Measurements from ENCODE around the gene KCNK3. TPM values are rescaled to one million over a fixed set of nuclear protein-coding genes. Genes with fewer than 3 reads are reported as not detected.
"Not testable (repeated sequence)": the region's sequence is repeated elsewhere in the genome, so short reads cannot be mapped to it uniquely, and the experiment has no call there.

KCNK3 gene
- total and polyA plus RNA-seq, 5 donors, result 25.6 to 36.6 (median 28.8) TPM

- H3K27ac ChIP-seq (ENCODE audit: low read length), result no peak overlapping the region
- no peaks in the 10 kb centered on the region for H3K27me3 ChIP-seq (ENCODE audit: control insufficient read depth, insufficient read depth)
- intact Hi-C loops (cut with DNase I), result no loop called here
- 91% methylated on average over 5 of the region's 5 CpGs for WGBS
- H3K4me1 ChIP-seq (ENCODE audit: control insufficient read depth, insufficient read depth, low read length), result peaks cover 7% of the 10 kb centered on the region
- no peaks in the 10 kb centered on the region for H3K9me3 ChIP-seq (ENCODE audit: control insufficient read depth, low read length)
- H3K4me3 ChIP-seq (ENCODE audit: low read length), result no peak overlapping the region
- DNase-seq (no peak), ATAC-seq (no peak)
These were observed 67.3 kb downstream of the KCNK3 start for GRCh38 chr2:26759845-26760244.

GRCh38 chr2:26760991-26761390 is 68.5 kb downstream of the KCNK3 start:
- H3K27ac ChIP-seq (ENCODE audit: low read length); DNase-seq; ATAC-seq; H3K27me3 ChIP-seq (ENCODE audit: control insufficient read depth, insufficient read depth); intact Hi-C loops (cut with DNase I); H3K4me3 ChIP-seq (ENCODE audit: low read length); H3K9me3 ChIP-seq (ENCODE audit: control insufficient read depth, low read length): not testable (repeated sequence)
- WGBS, result 67% methylated on average over 10 of the region's 10 CpGs
- peaks cover 13% of the 10 kb centered on the region for H3K4me1 ChIP-seq (ENCODE audit: control insufficient read depth, insufficient read depth, low read length)

- peaks cover 15% of the 10 kb centered on the region for H3K4me1 ChIP-seq (ENCODE audit: control insufficient read depth, insufficient read depth, low read length)
These were observed 70.5 kb downstream of the KCNK3 start for GRCh38 chr2:26763019-26763418.

GRCh38 chr2:26764078-26764887 is 71.8 kb downstream of the KCNK3 start, which contains the start of gene SLC35F6:
TSS of gene SLC35F6 (plus strand) at chr2:26764284. CDS start at chr2:26764350, 66 bp downstream.
- peak; percentile 95 to 96 for ATAC-seq
- WGBS, result 1% methylated on average over 68 of the region's 68 CpGs
- DNase-seq, result peak; percentile 86 to 96 (median 95)
- Histone ChIP-seq H3K4me3 (ENCODE audit: low read length) (peak within 1 kb of the TSS; percentile 72), H3K9me3 (ENCODE audit: control insufficient read depth, low read length) (no peaks in the 10 kb centered on the region), H3K27ac (ENCODE audit: low read length) (peak within 1 kb of the TSS; percentile 82), H3K4me1 (ENCODE audit: control insufficient read depth, insufficient read depth, low read length) (peaks cover 16% of the 10 kb centered on the region), H3K27me3 (ENCODE audit: control insufficient read depth, insufficient read depth) (no peaks in the 10 kb centered on the region)
- intact Hi-C loops (cut with DNase I), result no loop called here

More at GRCh38 chr2:26763019-26763418, 70.5 kb downstream of the KCNK3 start:
- ATAC-seq (no peak), DNase-seq (no peak)
- Histone ChIP-seq H3K9me3 (ENCODE audit: control insufficient read depth, low read length) (no peaks in the 10 kb centered on the region), H3K27me3 (ENCODE audit: control insufficient read depth, insufficient read depth) (no peaks in the 10 kb centered on the region), H3K27ac (ENCODE audit: low read length) (no peak overlapping the region), H3K4me3 (ENCODE audit: low read length) (no peak overlapping the region)
- WGBS, result 94% methylated on average over 10 of the region's 10 CpGs
- intact Hi-C loops (cut with DNase I), result no loop called here

GRCh38 chr2:26764906-26765305 is 72.4 kb downstream of the KCNK3 start:
- H3K27me3 ChIP-seq (ENCODE audit: control insufficient read depth, insufficient read depth), result no peaks in the 10 kb centered on the region
- H3K4me3 ChIP-seq (ENCODE audit: low read length), result peak overlapping the region; percentile 72
- H3K9me3 ChIP-seq (ENCODE audit: control insufficient read depth, low read length), result no peaks in the 10 kb centered on the region
- peaks cover 19% of the 10 kb centered on the region for H3K4me1 ChIP-seq (ENCODE audit: control insufficient read depth, insufficient read depth, low read length)
- peak overlapping the region; percentile 82 for H3K27ac ChIP-seq (ENCODE audit: low read length)
- no peak for ATAC-seq
- no peak for DNase-seq
- 28% methylated on average over 3 of the region's 3 CpGs for WGBS
- intact Hi-C loops (cut with DNase I), result no loop called here

- intact Hi-C loops (cut with DNase I), result no loop called here
These were observed 73.1 kb downstream of the KCNK3 start for GRCh38 chr2:26765475-26766200.

GRCh38 chr2:26767129-26767528 is 74.6 kb downstream of the KCNK3 start:
- no peak overlapping the region for H3K4me3 ChIP-seq (ENCODE audit: low read length)
- H3K27me3 ChIP-seq (ENCODE audit: control insufficient read depth, insufficient read depth), result no peaks in the 10 kb centered on the region
- no peak for DNase-seq
- ATAC-seq, result no peak
- WGBS, result 71% methylated on average over 5 of the region's 5 CpGs
- H3K4me1 ChIP-seq (ENCODE audit: control insufficient read depth, insufficient read depth, low read length), result peaks cover 33% of the 10 kb centered on the region
- intact Hi-C loops (cut with DNase I), result no loop called here
- no peak overlapping the region for H3K27ac ChIP-seq (ENCODE audit: low read length)
- no peaks in the 10 kb centered on the region for H3K9me3 ChIP-seq (ENCODE audit: control insufficient read depth, low read length)

More at GRCh38 chr2:26765475-26766200, 73.1 kb downstream of the KCNK3 start:
- no peak overlapping the region for H3K27ac ChIP-seq (ENCODE audit: low read length)
- DNase-seq (no peak), ATAC-seq (no peak)
- H3K27me3 ChIP-seq (ENCODE audit: control insufficient read depth, insufficient read depth), result no peaks in the 10 kb centered on the region
- no peak overlapping the region for H3K4me3 ChIP-seq (ENCODE audit: low read length)
- H3K4me1 ChIP-seq (ENCODE audit: control insufficient read depth, insufficient read depth, low read length), result peaks cover 20% of the 10 kb centered on the region
- WGBS, result 89% methylated on average over 10 of the region's 10 CpGs
- H3K9me3 ChIP-seq (ENCODE audit: control insufficient read depth, low read length), result no peaks in the 10 kb centered on the region

- H3K27ac ChIP-seq (ENCODE audit: low read length), result peak overlapping the region; percentile 22
- no peak for ATAC-seq
These were observed 75.5 kb downstream of the KCNK3 start for GRCh38 chr2:26767894-26768487.

GRCh38 chr2:26768759-26769088 is 76.2 kb downstream of the KCNK3 start:
- no peak for DNase-seq
- 97% methylated on average over 3 of the region's 3 CpGs for WGBS
- H3K9me3 ChIP-seq (ENCODE audit: control insufficient read depth, low read length), result no peaks in the 10 kb centered on the region
- intact Hi-C loops (cut with DNase I), result no loop called here
- H3K27me3 ChIP-seq (ENCODE audit: control insufficient read depth, insufficient read depth), result no peaks in the 10 kb centered on the region
- peak overlapping the region; percentile 30 for H3K27ac ChIP-seq (ENCODE audit: low read length)
- peaks cover 41% of the 10 kb centered on the region for H3K4me1 ChIP-seq (ENCODE audit: control insufficient read depth, insufficient read depth, low read length)
- H3K4me3 ChIP-seq (ENCODE audit: low read length), result no peak overlapping the region
- no peak for ATAC-seq

More at GRCh38 chr2:26767894-26768487, 75.5 kb downstream of the KCNK3 start:
- no peak for DNase-seq
- Histone ChIP-seq H3K4me3 (ENCODE audit: low read length) (no peak overlapping the region), H3K27me3 (ENCODE audit: control insufficient read depth, insufficient read depth) (no peaks in the 10 kb centered on the region), H3K9me3 (ENCODE audit: control insufficient read depth, low read length) (no peaks in the 10 kb centered on the region), H3K4me1 (ENCODE audit: control insufficient read depth, insufficient read depth, low read length) (peaks cover 40% of the 10 kb centered on the region)
- 98% methylated on average over 5 of the region's 5 CpGs for WGBS
- intact Hi-C loops (cut with DNase I), result no loop called here

- Histone ChIP-seq H3K27ac (ENCODE audit: low read length) (peak overlapping the region; percentile 85), H3K9me3 (ENCODE audit: control insufficient read depth, low read length) (no peaks in the 10 kb centered on the region), H3K4me3 (ENCODE audit: low read length) (no peak overlapping the region), H3K4me1 (ENCODE audit: control insufficient read depth, insufficient read depth, low read length) (peaks cover 41% of the 10 kb centered on the region), H3K27me3 (ENCODE audit: control insufficient read depth, insufficient read depth) (no peaks in the 10 kb centered on the region)
- peak; percentile 32 to 63 for ATAC-seq
- 41% methylated on average over 14 of the region's 14 CpGs for WGBS
- intact Hi-C loops (cut with DNase I), result no loop called here
- peak; percentile 87 to 93 (median 89) for DNase-seq
These were observed 76.7 kb downstream of the KCNK3 start for GRCh38 chr2:26769089-26769761.

All from right cardiac atrium (tissue), 5 donors.